Suprapubic skin (tissue), 4 donors: ENCODE measurements around the gene IL31. TPM values are rescaled to one million over a fixed set of nuclear protein-coding genes. Genes with fewer than 3 reads are reported as not detected.

Source experiments
- DNase-seq, 2 donors: peaks; one replicate each; pipeline ENCODE4 v3.0.0-alpha.2; 2019; ENCODE audit warnings: low spot score in 2 of 2
- H3K27ac ChIP-seq: fragments of 200-600 bp; sonication (generic); one replicate; pipeline ENCODE4 v1.5.1; 2019
- H3K27me3 ChIP-seq: fragments of 200-600 bp; sonication (generic); one replicate; pipeline ENCODE4 v1.5.1; 2019
- H3K36me3 ChIP-seq: fragments of 200-600 bp; sonication (generic); one replicate; pipeline ENCODE4 v1.5.1; 2019
- H3K4me1 ChIP-seq: fragments of 200-600 bp; sonication (generic); one replicate; pipeline ENCODE4 v1.5.1; 2019
- H3K4me3 ChIP-seq: fragments of 200-600 bp; sonication (generic); one replicate; pipeline ENCODE4 v1.5.1; 2019; ENCODE audit warnings: mild to moderate bottlenecking
- H3K9me3 ChIP-seq: fragments of 200-600 bp; sonication (generic); one replicate; pipeline ENCODE4 v1.5.1; 2019
- CTCF ChIP-seq, 2 donors: fragments of 200-600 bp in 1 of 2; fragments of 450-650 bp in 1 of 2; sonication (generic) in 1 of 2; IDR thresholded peaks; one replicate each; pipeline ENCODE4 v1.5.1; 2016 to 2019; ENCODE audit warnings: antibody characterized with exemption in 2 of 2, mild to moderate bottlenecking in 1 of 2, moderate library complexity in 1 of 2
- EP300 ChIP-seq: sonication (generic); formaldehyde crosslinking; IDR thresholded peaks from one replicate; pipeline ENCODE4 v1.6.1; 2017; ENCODE audit warnings: antibody characterized with exemption
- POLR2A ChIP-seq, 2 donors: fragments of 450-650 bp; IDR thresholded peaks; one replicate each; pipeline ENCODE4 v1.6.1; 2017; ENCODE audit warnings: antibody characterized with exemption in 2 of 2, mild to moderate bottlenecking in 2 of 2, moderate library complexity in 2 of 2
- POLR2AphosphoS5 ChIP-seq, 3 donors: sonication (generic); formaldehyde crosslinking; IDR thresholded peaks; one replicate each; pipeline ENCODE4 v1.6.1; 2017; ENCODE audit warnings: antibody characterized with exemption in 3 of 3
- WGBS: methylation state at CpG from one replicate; pipeline ENCODE4 v1.1.5; 2018; 5-methylcytosine and 5-hydroxymethylcytosine counted together
- total RNA-seq, 4 donors: library from RNA; depleted of rRNA; stranded (reverse); fragments of >200 nt; gene quantifications; one replicate each; pipeline ENCODE4 v1.1.0, GENCODE V29; 2016

The IL31 gene
- total RNA-seq, 4 donors from 2014 or later, result not detected

- Histone ChIP-seq H3K27me3 (no peaks in the 10 kb centered on the region), H3K27ac (no peak overlapping the region), H3K9me3 (no peaks in the 10 kb centered on the region), H3K4me3 (no peak overlapping the region), H3K36me3 (peaks cover 78% of the 10 kb centered on the region), H3K4me1 (peaks cover 4% of the 10 kb centered on the region)
- WGBS, result 87% methylated on average over 27 of the region's 28 CpGs
- TF ChIP-seq POLR2A (IDR thresholded peaks at IDR 0.05), result no peak
- no peak for TF ChIP-seq EP300
- TF ChIP-seq CTCF (IDR thresholded peaks at IDR 0.05), result no peak
- TF ChIP-seq POLR2AphosphoS5 (IDR thresholded peaks at IDR 0.05), result no peak
- no peak for DNase-seq
Observed at GRCh38 chr12:122133192-122133950, 40.6 kb downstream of the IL31 start.

GRCh38 chr12:122130150-122130549, 43.9 kb downstream of the IL31 start:
- Histone ChIP-seq H3K27ac (no peak overlapping the region), H3K36me3 (peaks cover 80% of the 10 kb centered on the region), H3K27me3 (no peaks in the 10 kb centered on the region), H3K9me3 (no peaks in the 10 kb centered on the region), H3K4me1 (no peaks in the 10 kb centered on the region), H3K4me3 (no peak overlapping the region)
- no peak for DNase-seq
- 87% methylated on average over 10 of the region's 17 CpGs for WGBS
- TF ChIP-seq POLR2A (IDR thresholded peaks at IDR 0.05) (no peak), EP300 (no peak), POLR2AphosphoS5 (IDR thresholded peaks at IDR 0.05) (no peak), CTCF (IDR thresholded peaks at IDR 0.05) (no peak)

- 93% methylated on average over 13 of the region's 13 CpGs for WGBS
- Histone ChIP-seq H3K36me3 (peaks cover 70% of the 10 kb centered on the region), H3K27me3 (no peaks in the 10 kb centered on the region), H3K27ac (no peak overlapping the region), H3K9me3 (no peaks in the 10 kb centered on the region), H3K4me3 (no peak overlapping the region), H3K4me1 (no peaks in the 10 kb centered on the region)
- DNase-seq, result no peak
- TF ChIP-seq POLR2A (IDR thresholded peaks at IDR 0.05) (no peak), POLR2AphosphoS5 (IDR thresholded peaks at IDR 0.05) (no peak), CTCF (IDR thresholded peaks at IDR 0.05) (no peak), EP300 (no peak)
Observed at GRCh38 chr12:122129131-122129530, 44.9 kb downstream of the IL31 start.

- no peak for DNase-seq
- no peak overlapping the region for H3K27ac ChIP-seq
- 83% methylated on average over 4 of the region's 5 CpGs for WGBS
- peaks cover 2% of the 10 kb centered on the region for H3K4me1 ChIP-seq
- no peak overlapping the region for H3K4me3 ChIP-seq
- TF ChIP-seq EP300 (no peak), CTCF (IDR thresholded peaks at IDR 0.05) (no peak), POLR2A (IDR thresholded peaks at IDR 0.05) (no peak), POLR2AphosphoS5 (IDR thresholded peaks at IDR 0.05) (no peak)
- H3K9me3 ChIP-seq, result no peaks in the 10 kb centered on the region
- H3K36me3 ChIP-seq, result peaks cover 63% of the 10 kb centered on the region
- no peaks in the 10 kb centered on the region for H3K27me3 ChIP-seq
Observed at GRCh38 chr12:122128481-122128880, 45.5 kb downstream of the IL31 start.

- no peak for DNase-seq
- H3K9me3 ChIP-seq, result no peaks in the 10 kb centered on the region
- TF ChIP-seq POLR2AphosphoS5 (IDR thresholded peaks at IDR 0.05) (no peak), CTCF (IDR thresholded peaks at IDR 0.05) (no peak), POLR2A (IDR thresholded peaks at IDR 0.05) (no peak), EP300 (no peak)
- H3K27me3 ChIP-seq, result no peaks in the 10 kb centered on the region
- H3K27ac ChIP-seq, result no peak overlapping the region
- peaks cover 57% of the 10 kb centered on the region for H3K36me3 ChIP-seq
- H3K4me3 ChIP-seq, result no peak overlapping the region
- H3K4me1 ChIP-seq, result peaks cover 9% of the 10 kb centered on the region
- 75% methylated on average over 6 of the region's 13 CpGs for WGBS
Observed at GRCh38 chr12:122127839-122128238, 46.2 kb downstream of the IL31 start.
